ENCODE measurements around the gene ZNF785. TPM values are rescaled to one million over a fixed set of nuclear protein-coding genes. Genes with fewer than 3 reads are reported as not detected.

Gene ZNF785
- total and polyA plus RNA-seq, 2 donors from 2014 or later: 6.3 to 18.5 TPM

DNA sequence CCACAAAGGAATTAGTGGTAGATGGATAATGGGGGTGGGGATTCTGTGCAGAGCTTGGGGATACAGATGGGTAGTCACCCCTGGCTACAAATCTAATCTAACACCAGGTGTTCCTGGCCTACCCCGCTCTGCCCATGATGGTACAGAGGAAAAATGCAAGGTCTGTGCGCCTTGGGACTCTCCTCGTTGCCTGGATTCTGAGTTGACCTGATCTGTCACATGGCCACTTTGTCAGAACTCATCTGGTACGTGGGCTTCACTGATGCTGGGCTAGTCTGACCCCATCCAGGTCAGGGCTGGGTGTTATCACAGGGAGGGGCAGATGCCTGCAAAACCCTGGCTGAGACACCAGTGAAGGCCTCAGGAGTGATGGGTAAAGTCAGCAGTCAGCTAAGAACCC is 32.5 kb downstream of the ZNF785 start:
- peaks cover 0 to 9% (median 6%) of the 10 kb centered on the region in 3 donors for H3K36me3 ChIP-seq (ENCODE audit: control insufficient read depth in 2 of 3, insufficient read depth in 3 of 3, low read length in 3 of 3)
- H3K4me1 ChIP-seq (ENCODE audit: control insufficient read depth in 2 of 3, insufficient read depth in 2 of 3, low read depth in 1 of 3, low read length in 3 of 3): peaks cover 0 to 2% (median 0%) of the 10 kb centered on the region in 3 donors
- no peaks in the 10 kb centered on the region for H3K27me3 ChIP-seq (ENCODE audit: control insufficient read depth, insufficient read depth, low read length)
- H3K9ac ChIP-seq (ENCODE audit: low read length in 3 of 3): no peak overlapping the region
- DNase-seq: no peak
- intact Hi-C loops (cut with DNase I): no loop called here
- no peaks in the 10 kb centered on the region for H3K9me3 ChIP-seq (ENCODE audit: control insufficient read depth in 2 of 3, insufficient read depth in 1 of 3, low read length in 3 of 3)
- no peak overlapping the region for H3K4me3 ChIP-seq (ENCODE audit: low read length in 3 of 3)
- H3K27ac ChIP-seq (ENCODE audit: low read depth in 2 of 2, low read length in 2 of 2): no peak overlapping the region
- FAIRE-seq: no peak
- TF ChIP-seq, protein P1, sequence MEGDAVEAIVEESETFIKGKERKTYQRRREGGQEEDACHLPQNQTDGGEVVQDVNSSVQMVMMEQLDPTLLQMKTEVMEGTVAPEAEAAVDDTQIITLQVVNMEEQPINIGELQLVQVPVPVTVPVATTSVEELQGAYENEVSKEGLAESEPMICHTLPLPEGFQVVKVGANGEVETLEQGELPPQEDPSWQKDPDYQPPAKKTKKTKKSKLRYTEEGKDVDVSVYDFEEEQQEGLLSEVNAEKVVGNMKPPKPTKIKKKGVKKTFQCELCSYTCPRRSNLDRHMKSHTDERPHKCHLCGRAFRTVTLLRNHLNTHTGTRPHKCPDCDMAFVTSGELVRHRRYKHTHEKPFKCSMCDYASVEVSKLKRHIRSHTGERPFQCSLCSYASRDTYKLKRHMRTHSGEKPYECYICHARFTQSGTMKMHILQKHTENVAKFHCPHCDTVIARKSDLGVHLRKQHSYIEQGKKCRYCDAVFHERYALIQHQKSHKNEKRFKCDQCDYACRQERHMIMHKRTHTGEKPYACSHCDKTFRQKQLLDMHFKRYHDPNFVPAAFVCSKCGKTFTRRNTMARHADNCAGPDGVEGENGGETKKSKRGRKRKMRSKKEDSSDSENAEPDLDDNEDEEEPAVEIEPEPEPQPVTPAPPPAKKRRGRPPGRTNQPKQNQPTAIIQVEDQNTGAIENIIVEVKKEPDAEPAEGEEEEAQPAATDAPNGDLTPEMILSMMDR (IDR thresholded peaks at IDR 0.05; ENCODE audit: borderline replicate concordance, extremely low read depth, insufficient read depth): no peak

DNA sequence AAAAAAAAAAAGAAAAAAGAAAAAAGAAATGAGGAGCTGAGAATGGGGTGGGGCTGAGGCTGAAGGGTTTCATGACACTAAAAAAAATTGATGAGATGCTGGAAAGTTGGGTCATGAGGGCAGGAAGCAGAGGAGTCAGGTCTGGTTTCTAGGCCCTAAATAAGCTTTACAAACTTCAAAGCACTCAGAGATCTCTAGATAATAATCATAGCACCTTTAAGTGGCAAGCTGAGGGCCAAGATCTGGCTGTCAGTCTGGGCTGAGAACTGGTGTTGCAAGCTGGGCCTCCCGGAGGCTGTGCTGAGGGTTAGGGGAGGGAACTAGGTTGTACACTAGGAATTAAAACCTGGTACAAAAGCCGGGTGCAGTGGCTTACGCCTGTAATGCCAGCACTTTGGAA is 33.7 kb downstream of the ZNF785 start:
- no peak overlapping the region for H3K27ac ChIP-seq (ENCODE audit: low read depth in 2 of 2, low read length in 2 of 2)
- DNase-seq (peak in 1 of 5 donors; percentile 34), FAIRE-seq (no peak)
- H3K9me3 ChIP-seq (ENCODE audit: control insufficient read depth in 2 of 3, insufficient read depth in 1 of 3, low read length in 3 of 3): no peaks in the 10 kb centered on the region
- H3K4me1 ChIP-seq (ENCODE audit: control insufficient read depth in 2 of 3, insufficient read depth in 2 of 3, low read depth in 1 of 3, low read length in 3 of 3): no peaks in the 10 kb centered on the region
- no peak overlapping the region for H3K9ac ChIP-seq (ENCODE audit: low read length in 3 of 3)
- no peaks in the 10 kb centered on the region for H3K27me3 ChIP-seq (ENCODE audit: control insufficient read depth, insufficient read depth, low read length)
- peaks cover 0 to 9% (median 6%) of the 10 kb centered on the region in 3 donors for H3K36me3 ChIP-seq (ENCODE audit: control insufficient read depth in 2 of 3, insufficient read depth in 3 of 3, low read length in 3 of 3)
- no peak overlapping the region for H3K4me3 ChIP-seq (ENCODE audit: low read length in 3 of 3)
- intact Hi-C loops (cut with DNase I): no loop called here
- TF ChIP-seq, protein P1 (IDR thresholded peaks at IDR 0.05; ENCODE audit: borderline replicate concordance, extremely low read depth, insufficient read depth): no peak

DNA sequence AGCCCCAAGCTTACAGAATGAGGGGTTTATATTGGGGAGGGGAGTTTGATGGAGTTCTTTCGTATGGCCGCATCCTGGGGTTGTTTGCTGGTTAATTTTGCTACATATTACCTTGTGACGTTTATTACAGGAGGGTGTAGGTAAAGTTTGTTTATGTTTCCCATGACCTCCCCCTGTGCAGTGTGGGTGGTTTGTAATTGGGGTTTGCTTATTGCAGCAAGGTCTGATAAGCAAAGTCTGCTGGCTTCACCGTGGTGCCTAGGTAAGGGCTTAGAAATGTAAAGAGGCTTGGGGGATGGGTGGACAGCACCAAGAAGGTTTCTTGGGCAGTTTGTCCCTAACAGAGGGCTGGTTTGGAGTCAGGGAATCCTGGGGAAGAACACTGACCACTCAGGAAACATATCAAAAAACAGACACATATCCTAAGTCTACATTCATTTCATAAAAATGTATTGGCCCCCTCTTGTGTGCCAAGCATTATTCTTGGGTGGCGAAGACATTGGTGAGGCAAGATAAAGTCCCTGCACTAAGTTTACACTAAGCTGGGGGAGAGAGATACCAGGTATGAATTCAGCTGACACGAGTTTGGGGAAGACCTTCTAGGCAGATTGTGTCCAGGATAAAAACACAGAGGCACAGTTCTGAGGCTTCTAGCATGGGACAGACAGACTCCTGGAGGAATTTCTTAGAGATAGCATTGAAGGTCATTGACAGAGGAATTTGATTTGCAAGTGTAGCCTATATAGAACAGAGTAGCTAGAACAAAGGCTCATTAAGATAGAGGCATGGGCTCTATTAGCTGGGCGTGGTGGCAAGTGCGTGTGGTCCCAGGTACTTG is 36.9 kb downstream of the ZNF785 start:
- Histone ChIP-seq H3K27me3 (ENCODE audit: control insufficient read depth, insufficient read depth, low read length) (no peaks in the 10 kb centered on the region), H3K27ac (ENCODE audit: low read depth in 2 of 2, low read length in 2 of 2) (no peak overlapping the region), H3K9me3 (ENCODE audit: control insufficient read depth in 2 of 3, insufficient read depth in 1 of 3, low read length in 3 of 3) (no peaks in the 10 kb centered on the region), H3K9ac (ENCODE audit: low read length in 3 of 3) (no peak overlapping the region), H3K4me3 (ENCODE audit: low read length in 3 of 3) (no peak overlapping the region), H3K36me3 (ENCODE audit: control insufficient read depth in 2 of 3, insufficient read depth in 3 of 3, low read length in 3 of 3) (peaks cover 0 to 5% (median under 1%) of the 10 kb centered on the region in 3 donors), H3K4me1 (ENCODE audit: control insufficient read depth in 2 of 3, insufficient read depth in 2 of 3, low read depth in 1 of 3, low read length in 3 of 3) (no peaks in the 10 kb centered on the region)
- intact Hi-C loops (cut with DNase I): no loop called here
- FAIRE-seq (no peak), DNase-seq (no peak)
- TF ChIP-seq, protein P1 (IDR thresholded peaks at IDR 0.05; ENCODE audit: borderline replicate concordance, extremely low read depth, insufficient read depth): no peak
